NCI-H1092 (cell line): ENCODE results near the gene FBXO5.

Experiments used
- DNase-seq: peaks from one replicate; lab custom pipeline; 2025; lab: John Stamatoyannopoulos, UW

FBXO5 gene

GRCh38 chr6:152952045-152952444 is 30.8 kb downstream of the FBXO5 start:
- DNase-seq: no peak

- no peak for DNase-seq
These were observed 32.6 kb downstream of the FBXO5 start for GRCh38 chr6:152950240-152950639.

GRCh38 chr6:152948150-152948768 is 34.6 kb downstream of the FBXO5 start:
- peak; percentile 2 for DNase-seq

GRCh38 chr6:152946995-152947394 is 35.8 kb downstream of the FBXO5 start:
- no peak for DNase-seq

- no peak for DNase-seq
These were observed 36.4 kb downstream of the FBXO5 start for GRCh38 chr6:152946484-152946883.

GRCh38 chr6:152943260-152943897 is 39.5 kb downstream of the FBXO5 start:
- no peak for DNase-seq

- DNase-seq: no peak
These were observed 40.4 kb downstream of the FBXO5 start for GRCh38 chr6:152942319-152942869.

GRCh38 chr6:152941746-152942145 is 41.1 kb downstream of the FBXO5 start:
- no peak for DNase-seq

- no peak for DNase-seq
These were observed 50.0 kb downstream of the FBXO5 start for GRCh38 chr6:152932865-152933264.

- DNase-seq: no peak
These were observed 60.1 kb downstream of the FBXO5 start for GRCh38 chr6:152922706-152923105.
